CD8-positive, alpha-beta memory T cell (primary cell): Measurements from ENCODE around the gene PUS7. TPM values are rescaled to one million over a fixed set of nuclear protein-coding genes. Genes with fewer than 3 reads are reported as not detected.
"Not testable (repeated sequence)": the region's sequence is repeated elsewhere in the genome, so short reads cannot be mapped to it uniquely, and the experiment has no call there.

ENCODE experiments used
- CTCF ChIA-PET: fragments of 350-600 bp; sonication (Branson Sonifier 250); formaldehyde crosslinking; loops from one replicate; lab custom pipeline; 2021; ENCODE audit warnings: antibody characterized with exemption; lab: Charles Lee
- POLR2A ChIA-PET: fragments of 350-600 bp; sonication (Branson Sonifier 250); formaldehyde crosslinking; loops from one replicate; lab custom pipeline; 2021; ENCODE audit warnings: antibody characterized with exemption; lab: Charles Lee
- DNase-seq, 5 donors: peaks; one replicate each; pipeline versions ENCODE4 v3.0.0 to v3.0.0-alpha.2; 2020 to 2022; ENCODE audit warnings: mixed read lengths in 1 of 5
- H3K27ac ChIP-seq: one replicate; pipeline ENCODE4 v1.7.0; 2013; ENCODE audit warnings: low read depth, mild to moderate bottlenecking, low read length, moderate library complexity
- H3K27me3 ChIP-seq: 2 replicates; pipeline ENCODE4 v1.7.0; 2013; ENCODE audit warnings: low read length, mild to moderate bottlenecking; ENCODE audit not compliant: insufficient read depth, poor library complexity, severe bottlenecking
- H3K36me3 ChIP-seq: 2 replicates; pipeline ENCODE4 v1.7.0; 2013; ENCODE audit warnings: mild to moderate bottlenecking, low read length, moderate library complexity; ENCODE audit not compliant: insufficient read depth
- H3K4me1 ChIP-seq: 2 replicates; pipeline ENCODE4 v1.7.0; 2013; ENCODE audit warnings: mild to moderate bottlenecking, low read length, moderate library complexity; ENCODE audit not compliant: insufficient read depth
- H3K4me3 ChIP-seq: 2 replicates; pipeline ENCODE4 v1.7.0; 2013; ENCODE audit warnings: mild to moderate bottlenecking, low read length
- H3K9me3 ChIP-seq: 2 replicates; pipeline ENCODE4 v1.7.0; 2013; ENCODE audit warnings: mild to moderate bottlenecking, low read length
- H3K27ac Mint-ChIP-seq, 8 donors: one replicate each; pipeline ENCODE4 v1.8.0; 2020 to 2021; ENCODE audit warnings: mixed read lengths in 8 of 8, mild to moderate bottlenecking in 6 of 8, inconsistent platforms in 3 of 8, moderate library complexity in 3 of 8
- H3K27me3 Mint-ChIP-seq, 2 donors: one replicate each; pipeline ENCODE4 v1.8.0; 2020 to 2021; ENCODE audit warnings: mixed read lengths in 2 of 2, mild to moderate bottlenecking in 1 of 2, moderate library complexity in 1 of 2
- H3K36me3 Mint-ChIP-seq, 3 donors: one replicate each; pipeline ENCODE4 v1.8.0; 2020 to 2021; ENCODE audit warnings: mixed read lengths in 3 of 3, inconsistent platforms in 1 of 3, mild to moderate bottlenecking in 1 of 3
- H3K4me1 Mint-ChIP-seq, 3 donors: one replicate each; pipeline ENCODE4 v1.8.0; 2020 to 2021; ENCODE audit warnings: mixed read lengths in 3 of 3, inconsistent platforms in 1 of 3, mild to moderate bottlenecking in 1 of 3
- H3K4me3 Mint-ChIP-seq, 7 donors: one replicate each; pipeline ENCODE4 v1.8.0; 2020 to 2021; ENCODE audit warnings: mixed read lengths in 7 of 7, mild to moderate bottlenecking in 6 of 7, moderate library complexity in 4 of 7, inconsistent platforms in 2 of 7
- H3K9me3 Mint-ChIP-seq, 5 donors: one replicate each; pipeline ENCODE4 v1.8.0; 2020 to 2022; ENCODE audit warnings: mixed read lengths in 5 of 5, mild to moderate bottlenecking in 3 of 5, moderate library complexity in 2 of 5, inconsistent platforms in 1 of 5
- polyA plus RNA-seq: library from polyadenylated mRNA; unstranded; fragments of 300-500 nt; fragmentation: Illumina TruSeq; gene quantifications from one replicate; pipeline ENCODE4 v1.2.3, GENCODE V29; 2021
- total RNA-seq, 2 experiments: library from RNA; stranded (reverse); gene quantifications; one replicate each; pipeline ENCODE4 v1.2.3, GENCODE V29; 2021

Gene PUS7
- total and polyA plus RNA-seq, 3 experiments from 2014 or later: 5.2 to 31.6 (median 30.4) TPM

GRCh38 chr7:105454095-105454747, 67.8 kb downstream of the PUS7 start:
- Histone ChIP-seq H3K36me3 (no peaks in the 10 kb centered on the region), H3K9me3 (no peaks in the 10 kb centered on the region), H3K4me3 (no peak overlapping the region), H3K27me3 (no peaks in the 10 kb centered on the region), H3K27ac (no peak overlapping the region), H3K4me1 (no peaks in the 10 kb centered on the region)
- no peak overlapping the region for H3K4me3 Mint-ChIP-seq
- peaks cover 9 to 34% (median 20%) of the 10 kb centered on the region in 3 donors for H3K4me1 Mint-ChIP-seq
- CTCF ChIA-PET: no interaction called here
- H3K36me3 Mint-ChIP-seq: peaks cover 0 to 12% (median 6%) of the 10 kb centered on the region in 3 donors
- peaks cover 0 to 1% (median 0%) of the 10 kb centered on the region in 5 donors for H3K9me3 Mint-ChIP-seq
- H3K27ac Mint-ChIP-seq: peak overlapping the region in 1 of 8 donors; percentile 63
- DNase-seq: no peak
- H3K27me3 Mint-ChIP-seq: no peaks in the 10 kb centered on the region
- POLR2A ChIA-PET: no interaction called here

GRCh38 chr7:105452085-105452484, 70.0 kb downstream of the PUS7 start:
- Histone ChIP-seq H3K9me3 (no peaks in the 10 kb centered on the region), H3K36me3 (no peaks in the 10 kb centered on the region), H3K27me3 (no peaks in the 10 kb centered on the region), H3K27ac (no peak overlapping the region), H3K4me1 (peaks cover 15% of the 10 kb centered on the region), H3K4me3 (no peak overlapping the region)
- ChIA-PET POLR2A (no interaction called here), CTCF (interaction anchor here (1.7 kb wide), 1 partner anchor 22 kb away, joined by 5 read pairs; no protein-coding TSS in a partner anchor)
- no peaks in the 10 kb centered on the region for H3K27me3 Mint-ChIP-seq
- H3K9me3 Mint-ChIP-seq: peaks cover 0 to 1% (median 0%) of the 10 kb centered on the region in 5 donors
- no peak for DNase-seq
- peaks cover 0 to 5% (median 0%) of the 10 kb centered on the region in 3 donors for H3K36me3 Mint-ChIP-seq
- H3K4me1 Mint-ChIP-seq: peaks cover 26 to 55% (median 42%) of the 10 kb centered on the region in 3 donors
- H3K4me3 Mint-ChIP-seq: no peak overlapping the region
- H3K27ac Mint-ChIP-seq: no peak overlapping the region

- peaks cover 30 to 60% (median 47%) of the 10 kb centered on the region in 3 donors for H3K4me1 Mint-ChIP-seq
- H3K9me3 Mint-ChIP-seq, H3K36me3 Mint-ChIP-seq, H3K36me3 ChIP-seq, DNase-seq, POLR2A ChIA-PET, H3K9me3 ChIP-seq, H3K4me3 ChIP-seq, H3K27me3 Mint-ChIP-seq, H3K27ac ChIP-seq, H3K27me3 ChIP-seq: not testable (repeated sequence)
- peaks cover 15% of the 10 kb centered on the region for H3K4me1 ChIP-seq
- peak overlapping the region in 2 of 8 donors; percentile 37 to 54 for H3K27ac Mint-ChIP-seq
- CTCF ChIA-PET: interaction anchor here (1.7 kb wide), 1 partner anchor 21 kb away, joined by 5 read pairs; no protein-coding TSS in a partner anchor
- peak overlapping the region in 1 of 7 donors; percentile 63 for H3K4me3 Mint-ChIP-seq
These were observed 71.2 kb downstream of the PUS7 start for GRCh38 chr7:105450870-105451269.

- Mint-ChIP-seq H3K27ac (peak overlapping the region in 4 of 8 donors; percentile 17 to 70 (median 44)), H3K9me3 (peaks cover 0 to 3% (median 0%) of the 10 kb centered on the region in 5 donors)
- CTCF ChIA-PET: interaction anchor here (1.7 kb wide), 1 partner anchor 20 kb away, joined by 5 read pairs; no protein-coding TSS in a partner anchor
These were observed 71.8 kb downstream of the PUS7 start for GRCh38 chr7:105450177-105450861.

GRCh38 chr7:105448181-105448580, 73.9 kb downstream of the PUS7 start:
- H3K4me3 Mint-ChIP-seq: peak overlapping the region in 6 of 7 donors; percentile 61 to 89 (median 72)
- Histone ChIP-seq H3K27me3 (no peaks in the 10 kb centered on the region), H3K4me1 (peaks cover 15% of the 10 kb centered on the region), H3K36me3 (no peaks in the 10 kb centered on the region), H3K27ac (no peak overlapping the region), H3K4me3 (no peak overlapping the region), H3K9me3 (no peaks in the 10 kb centered on the region)
- peaks cover 36 to 67% (median 60%) of the 10 kb centered on the region in 3 donors for H3K4me1 Mint-ChIP-seq
- H3K36me3 Mint-ChIP-seq: peaks cover 0 to 5% (median 0%) of the 10 kb centered on the region in 3 donors
- POLR2A ChIA-PET: interaction anchor here (0.7 kb wide), 1 partner anchor 1721 kb away, joined by 4 read pairs; the partner anchor contains the start of gene HBP1
- no peaks in the 10 kb centered on the region for H3K27me3 Mint-ChIP-seq
- H3K9me3 Mint-ChIP-seq: peaks cover 0 to 3% (median 0%) of the 10 kb centered on the region in 5 donors
- peak overlapping the region; percentile 61 to 97 (median 92) for H3K27ac Mint-ChIP-seq
- CTCF ChIA-PET: interaction anchor here (1.0 to 3.3 kb wide), 4 partner anchors 9 to 84 kb away, joined by 3 to 11 read pairs (median 4); partner anchors contain the start of gene RINT1
- DNase-seq: peak in 1 of 5 donors; percentile 13

More at GRCh38 chr7:105450177-105450861, 71.8 kb downstream of the PUS7 start:
- POLR2A ChIA-PET: no interaction called here
- H3K36me3 Mint-ChIP-seq: peaks cover 0 to 5% (median 0%) of the 10 kb centered on the region in 3 donors
- Histone ChIP-seq H3K9me3 (no peaks in the 10 kb centered on the region), H3K27me3 (no peaks in the 10 kb centered on the region), H3K36me3 (no peaks in the 10 kb centered on the region), H3K27ac (no peak overlapping the region), H3K4me3 (no peak overlapping the region), H3K4me1 (peaks cover 15% of the 10 kb centered on the region)
- no peak for DNase-seq
- H3K4me1 Mint-ChIP-seq: peaks cover 32 to 62% (median 50%) of the 10 kb centered on the region in 3 donors
- no peaks in the 10 kb centered on the region for H3K27me3 Mint-ChIP-seq
- H3K4me3 Mint-ChIP-seq: peak overlapping the region in 1 of 7 donors; percentile 61

- Histone ChIP-seq H3K36me3 (no peaks in the 10 kb centered on the region), H3K4me1 (peaks cover 15% of the 10 kb centered on the region), H3K9me3 (no peaks in the 10 kb centered on the region), H3K27ac (no peak overlapping the region), H3K27me3 (no peaks in the 10 kb centered on the region), H3K4me3 (no peak overlapping the region)
- H3K4me1 Mint-ChIP-seq: peaks cover 30 to 42% (median 41%) of the 10 kb centered on the region in 3 donors
- H3K4me3 Mint-ChIP-seq: no peak overlapping the region
- peaks cover 0 to 5% (median 0%) of the 10 kb centered on the region in 3 donors for H3K36me3 Mint-ChIP-seq
- peaks cover 0 to 3% (median 0%) of the 10 kb centered on the region in 5 donors for H3K9me3 Mint-ChIP-seq
- peak overlapping the region in 2 of 8 donors; percentile 10 to 49 for H3K27ac Mint-ChIP-seq
- DNase-seq: no peak
- no peaks in the 10 kb centered on the region for H3K27me3 Mint-ChIP-seq
- CTCF ChIA-PET: no interaction called here
- POLR2A ChIA-PET: no interaction called here
These were observed 77.6 kb downstream of the PUS7 start for GRCh38 chr7:105444342-105444987.

GRCh38 chr7:105442214-105442613, 79.9 kb downstream of the PUS7 start:
- POLR2A ChIA-PET: interaction anchor here (0.5 to 0.7 kb wide), 2 partner anchors 15 to 37 kb away, joined by 3 read pairs; no protein-coding TSS in a partner anchor
- H3K4me3 ChIP-seq, CTCF ChIA-PET, H3K27ac Mint-ChIP-seq, H3K4me1 ChIP-seq, H3K27ac ChIP-seq, H3K36me3 Mint-ChIP-seq, H3K27me3 ChIP-seq, H3K9me3 ChIP-seq, DNase-seq, H3K27me3 Mint-ChIP-seq, H3K36me3 ChIP-seq, H3K9me3 Mint-ChIP-seq, H3K4me3 Mint-ChIP-seq: not testable (repeated sequence)
- peaks cover 14 to 23% (median 19%) of the 10 kb centered on the region in 3 donors for H3K4me1 Mint-ChIP-seq
